Measurements from ENCODE around the gene R3HDM4. TPM values are rescaled to one million over a fixed set of nuclear protein-coding genes. Genes with fewer than 3 reads are reported as not detected.

The R3HDM4 gene
- total RNA-seq, 1 donor from 2014 or later = 20.0 TPM

GRCh38 chr19:919199-920050, 6.4 kb upstream of the R3HDM4 start:
- intact Hi-C loops (cut with micrococcal nuclease) = loop anchor here (5.0 kb wide), 1 partner anchor 63 kb away; the partner anchor contains the start of gene WDR18
- ATAC-seq (no peak), DNase-seq (no peak)

GRCh38 chr19:918481-919198, 5.6 kb upstream of the R3HDM4 start:
- DNase-seq (no peak), ATAC-seq (no peak)
- intact Hi-C loops (cut with micrococcal nuclease) = no loop called here

GRCh38 chr19:918152-918437, 5.1 kb upstream of the R3HDM4 start:
- ATAC-seq (no peak), DNase-seq (no peak)
- intact Hi-C loops (cut with micrococcal nuclease) = no loop called here

GRCh38 chr19:917323-918151, 4.5 kb upstream of the R3HDM4 start, which contains the start of gene KISS1R:
Gene KISS1R, plus strand, starts transcription at chr19:917333. Its CDS starts 170 bp downstream, at chr19:917503.
- intact Hi-C loops (cut with micrococcal nuclease) = no loop called here
- no peak for ATAC-seq
- no peak for DNase-seq

GRCh38 chr19:916645-917322, 3.8 kb upstream of the R3HDM4 start:
- no peak for ATAC-seq
- DNase-seq = no peak
- intact Hi-C loops (cut with micrococcal nuclease) = no loop called here

- no peak for ATAC-seq
- intact Hi-C loops (cut with micrococcal nuclease) = no loop called here
Measured at GRCh38 chr19:912181-913079, 589 bp downstream of the R3HDM4 start.

GRCh38 chr19:911197-912033, 1.6 kb downstream of the R3HDM4 start:
- intact Hi-C loops (cut with micrococcal nuclease) = no loop called here
- ATAC-seq = no peak
- DNase-seq = no peak

More at GRCh38 chr19:912181-913079, 589 bp downstream of the R3HDM4 start:
- DNase-seq = no peak

- peak; percentile 18 for ATAC-seq
Measured at GRCh38 chr19:907183-907853, 5.7 kb downstream of the R3HDM4 start.

GRCh38 chr19:906480-906879, 6.5 kb downstream of the R3HDM4 start:
- no peak for ATAC-seq
- DNase-seq = no peak
- intact Hi-C loops (cut with micrococcal nuclease) = no loop called here

More at GRCh38 chr19:907183-907853, 5.7 kb downstream of the R3HDM4 start:
- DNase-seq = no peak
- intact Hi-C loops (cut with micrococcal nuclease) = no loop called here

- no peak for ATAC-seq
- DNase-seq = no peak
- intact Hi-C loops (cut with micrococcal nuclease) = no loop called here
Measured at GRCh38 chr19:904545-904944, 8.5 kb downstream of the R3HDM4 start.

GRCh38 chr19:903266-903797, 9.7 kb downstream of the R3HDM4 start:
- ATAC-seq (no peak), DNase-seq (no peak)
- intact Hi-C loops (cut with micrococcal nuclease) = no loop called here

- no peak for ATAC-seq
- intact Hi-C loops (cut with micrococcal nuclease) = no loop called here
- DNase-seq = no peak
Measured at GRCh38 chr19:902446-903226, 10.4 kb downstream of the R3HDM4 start.

- intact Hi-C loops (cut with micrococcal nuclease) = no loop called here
- DNase-seq (no peak), ATAC-seq (no peak)
Measured at GRCh38 chr19:902093-902370, 11.0 kb downstream of the R3HDM4 start.

GRCh38 chr19:901216-902092, 11.6 kb downstream of the R3HDM4 start:
- DNase-seq (no peak), ATAC-seq (no peak)
- intact Hi-C loops (cut with micrococcal nuclease) = no loop called here

Data from left ventricle myocardium superior (tissue), 1 donor.